GM19099 (cell line): ENCODE data around the gene TDRD9.

Experiments
- POLR2A ChIP-seq: IDR thresholded peaks from 3 replicates; pipeline ENCODE4 v1.6.1; 2011; ENCODE audit warnings: low read depth; ENCODE audit not compliant: insufficient read length; ENCODE audit errors: extremely low read depth

The TDRD9 gene

GRCh38 chr14:104048758-104049507 lies 120.7 kb downstream of the TDRD9 start:
- TF ChIP-seq POLR2A = no peak

GRCh38 chr14:104049576-104050240 lies 121.5 kb downstream of the TDRD9 start:
- no peak for TF ChIP-seq POLR2A

GRCh38 chr14:104051092-104051813 lies 123.0 kb downstream of the TDRD9 start:
- TF ChIP-seq POLR2A = no peak

GRCh38 chr14:104054222-104054905 lies 126.1 kb downstream of the TDRD9 start:
- TF ChIP-seq POLR2A = no peak

GRCh38 chr14:104062281-104062680 lies 134.0 kb downstream of the TDRD9 start:
- no peak for TF ChIP-seq POLR2A

- no peak for TF ChIP-seq POLR2A
These were observed 135.7 kb downstream of the TDRD9 start for GRCh38 chr14:104064003-104064402.

- no peak for TF ChIP-seq POLR2A
These were observed 138.0 kb downstream of the TDRD9 start for GRCh38 chr14:104066279-104066678.

GRCh38 chr14:104066719-104067295 lies 138.6 kb downstream of the TDRD9 start:
- no peak for TF ChIP-seq POLR2A

GRCh38 chr14:104069541-104069940 lies 141.3 kb downstream of the TDRD9 start:
- no peak for TF ChIP-seq POLR2A

- no peak for TF ChIP-seq POLR2A
These were observed 144.3 kb downstream of the TDRD9 start for GRCh38 chr14:104072586-104072985.

- no peak for TF ChIP-seq POLR2A
These were observed 145.5 kb downstream of the TDRD9 start for GRCh38 chr14:104073764-104074163.

GRCh38 chr14:104075530-104076151 lies 147.4 kb downstream of the TDRD9 start:
- TF ChIP-seq POLR2A = no peak

GRCh38 chr14:104076743-104077142 lies 148.5 kb downstream of the TDRD9 start:
- TF ChIP-seq POLR2A = no peak

GRCh38 chr14:104078031-104078455 lies 149.8 kb downstream of the TDRD9 start:
- TF ChIP-seq POLR2A = no peak

GRCh38 chr14:104080376-104081260 lies 152.4 kb downstream of the TDRD9 start:
- no peak for TF ChIP-seq POLR2A
